ENCODE measurements around the gene ZFP64.

Gene ZFP64

GRCh38 chr20:52132337-52132736 lies 59.2 kb downstream of the ZFP64 start:
- no peak for TF ChIP-seq CTCF (IDR thresholded peaks at IDR 0.05; ENCODE audit: low read depth, low read length)
- DNase-seq (ENCODE audit: extremely low read depth, low read depth), result no peak

DNA sequence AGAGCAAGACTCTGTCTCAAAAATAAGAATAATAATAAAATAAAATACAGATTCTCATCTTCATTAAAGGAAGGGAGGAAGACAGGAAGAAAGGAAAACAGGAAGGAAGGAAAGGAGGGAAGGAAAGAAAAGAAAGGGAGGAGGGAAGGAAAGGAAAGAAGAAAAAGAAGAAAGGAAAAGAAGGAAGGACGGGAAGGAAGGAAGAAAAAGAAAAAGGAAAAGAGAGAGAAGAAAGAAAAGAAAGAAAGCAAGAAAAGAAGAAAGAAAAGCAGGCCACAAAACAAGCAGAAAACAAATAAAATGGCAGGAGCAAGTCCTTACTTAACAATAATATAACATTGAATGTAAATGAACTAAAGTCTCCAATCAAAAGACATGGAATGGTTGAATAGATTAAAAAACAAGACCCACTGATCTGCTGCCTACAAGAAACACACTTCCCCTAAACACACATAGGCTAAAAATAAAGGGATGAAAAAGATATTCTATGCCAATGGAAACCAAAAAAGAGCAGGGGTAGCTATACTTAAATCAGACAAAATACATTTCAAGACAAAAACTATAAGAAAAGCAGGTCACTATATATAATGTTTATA lies 60.4 kb downstream of the ZFP64 start:
- TF ChIP-seq CTCF (IDR thresholded peaks at IDR 0.05; ENCODE audit: low read depth, low read length), result no peak
- no peak for DNase-seq (ENCODE audit: extremely low read depth, low read depth)

GRCh38 chr20:52130406-52130805 lies 61.2 kb downstream of the ZFP64 start:
- no peak for DNase-seq (ENCODE audit: extremely low read depth, low read depth)
- no peak for TF ChIP-seq CTCF (IDR thresholded peaks at IDR 0.05; ENCODE audit: low read depth, low read length)

- TF ChIP-seq CTCF (IDR thresholded peaks at IDR 0.05; ENCODE audit: low read depth, low read length), result no peak
- DNase-seq (ENCODE audit: extremely low read depth, low read depth), result no peak
Measured at GRCh38 chr20:52129611-52130010, 62.0 kb downstream of the ZFP64 start.

- no peak for TF ChIP-seq CTCF (IDR thresholded peaks at IDR 0.05; ENCODE audit: low read depth, low read length)
- DNase-seq (ENCODE audit: extremely low read depth, low read depth), result no peak
Measured at GRCh38 chr20:52127309-52127708, 64.3 kb downstream of the ZFP64 start.

GRCh38 chr20:52124821-52125220 lies 66.8 kb downstream of the ZFP64 start:
- no peak for DNase-seq (ENCODE audit: extremely low read depth, low read depth)
- no peak for TF ChIP-seq CTCF (IDR thresholded peaks at IDR 0.05; ENCODE audit: low read depth, low read length)

DNA sequence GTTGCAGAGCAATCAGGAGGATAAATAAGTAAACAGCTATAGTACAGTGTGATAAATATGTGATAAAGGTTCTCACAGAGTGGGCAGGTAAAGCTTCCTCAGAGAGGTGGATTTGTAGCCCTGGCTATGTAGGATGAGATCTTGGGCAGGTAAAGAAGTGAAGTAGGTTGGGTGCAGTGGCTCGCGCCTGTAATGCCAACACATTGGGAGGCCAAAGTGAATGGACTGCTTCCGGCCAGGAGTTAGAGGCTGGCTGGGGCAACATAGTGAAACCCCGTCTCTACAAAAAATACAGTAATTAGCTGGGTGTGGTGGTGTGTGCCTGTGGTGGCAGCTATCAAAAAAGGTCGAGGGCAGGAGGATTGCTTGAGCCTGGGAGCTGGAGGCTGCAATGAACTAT lies 72.9 kb downstream of the ZFP64 start:
- no peak for TF ChIP-seq CTCF (IDR thresholded peaks at IDR 0.05; ENCODE audit: low read depth, low read length)
- DNase-seq (ENCODE audit: extremely low read depth, low read depth), result no peak
